ENCODE measurements around the gene TTC1. TPM values are rescaled to one million over a fixed set of nuclear protein-coding genes. Genes with fewer than 3 reads are reported as not detected.

The TTC1 gene
- total RNA-seq, 1 experiment from 2014 or later: 84.6 TPM

GRCh38 chr5:160071516-160071915, 62.6 kb downstream of the TTC1 start:
- H3K4me3 Mint-ChIP-seq (ENCODE audit: unreplicated experiment): no peak overlapping the region
- no peaks in the 10 kb centered on the region for H3K9me3 Mint-ChIP-seq (ENCODE audit: unreplicated experiment)
- H3K27ac Mint-ChIP-seq (ENCODE audit: low read depth, unreplicated experiment): no peak overlapping the region

GRCh38 chr5:160071916-160072315, 63.0 kb downstream of the TTC1 start:
- ChIA-PET CTCF (interaction anchor here (1.0 to 1.7 kb wide), 5 partner anchors 10 to 318 kb away, joined by 3 to 4 read pairs (median 3); no protein-coding TSS in a partner anchor), POLR2A (interaction anchor here (1.2 kb wide), 1 partner anchor 12 kb away, joined by 3 read pairs; no protein-coding TSS in a partner anchor)
- Mint-ChIP-seq H3K27me3 (ENCODE audit: insufficient read depth, unreplicated experiment) (no peaks in the 10 kb centered on the region), H3K36me3 (ENCODE audit: insufficient read depth, unreplicated experiment) (peaks cover 59% of the 10 kb centered on the region), H3K4me3 (ENCODE audit: unreplicated experiment) (no peak overlapping the region), H3K4me1 (ENCODE audit: insufficient read depth, unreplicated experiment) (no peaks in the 10 kb centered on the region), H3K27ac (ENCODE audit: low read depth, unreplicated experiment) (no peak overlapping the region), H3K9me3 (ENCODE audit: unreplicated experiment) (no peaks in the 10 kb centered on the region)
- no TSS peak for BruUV-seq (replicated peaks)
- DNase-seq (ENCODE audit: unreplicated experiment): no peak
- intact Hi-C loops (cut with micrococcal nuclease): no loop called here
- no peak for TF ChIP-seq CTCF (IDR thresholded peaks at IDR 0.05; ENCODE audit: unreplicated experiment)

More at GRCh38 chr5:160071516-160071915, 62.6 kb downstream of the TTC1 start:
- no peaks in the 10 kb centered on the region for H3K4me1 Mint-ChIP-seq (ENCODE audit: insufficient read depth, unreplicated experiment)
- no peak for DNase-seq (ENCODE audit: unreplicated experiment)
- intact Hi-C loops (cut with micrococcal nuclease): no loop called here
- no TSS peak for BruUV-seq (replicated peaks)
- TF ChIP-seq CTCF (IDR thresholded peaks at IDR 0.05; ENCODE audit: unreplicated experiment): no peak
- CTCF ChIA-PET: interaction anchor here (0.8 to 1.7 kb wide), 6 partner anchors 10 to 318 kb away, joined by 3 to 5 read pairs (median 3); no protein-coding TSS in a partner anchor
- POLR2A ChIA-PET: interaction anchor here (1.2 kb wide), 1 partner anchor 12 kb away, joined by 3 read pairs; no protein-coding TSS in a partner anchor
- peaks cover 62% of the 10 kb centered on the region for H3K36me3 Mint-ChIP-seq (ENCODE audit: insufficient read depth, unreplicated experiment)
- no peaks in the 10 kb centered on the region for H3K27me3 Mint-ChIP-seq (ENCODE audit: insufficient read depth, unreplicated experiment)

GRCh38 chr5:160075073-160075472, 66.1 kb downstream of the TTC1 start:
- H3K4me3 Mint-ChIP-seq (ENCODE audit: unreplicated experiment): no peak overlapping the region
- BruUV-seq (replicated peaks): no TSS peak
- peaks cover 55% of the 10 kb centered on the region for H3K36me3 Mint-ChIP-seq (ENCODE audit: insufficient read depth, unreplicated experiment)
- intact Hi-C loops (cut with micrococcal nuclease): no loop called here
- ChIA-PET POLR2A (interaction anchor here (0.9 kb wide), 1 partner anchor 27 kb away, joined by 3 read pairs; no protein-coding TSS in a partner anchor), CTCF (no interaction called here)
- H3K27ac Mint-ChIP-seq (ENCODE audit: low read depth, unreplicated experiment): no peak overlapping the region
- H3K27me3 Mint-ChIP-seq (ENCODE audit: insufficient read depth, unreplicated experiment): no peaks in the 10 kb centered on the region
- TF ChIP-seq CTCF (IDR thresholded peaks at IDR 0.05; ENCODE audit: unreplicated experiment): no peak
- DNase-seq (ENCODE audit: unreplicated experiment): no peak
- H3K9me3 Mint-ChIP-seq (ENCODE audit: unreplicated experiment): no peaks in the 10 kb centered on the region
- H3K4me1 Mint-ChIP-seq (ENCODE audit: insufficient read depth, unreplicated experiment): no peaks in the 10 kb centered on the region

GRCh38 chr5:160076997-160077396, 68.1 kb downstream of the TTC1 start:
- peaks cover 52% of the 10 kb centered on the region for H3K36me3 Mint-ChIP-seq (ENCODE audit: insufficient read depth, unreplicated experiment)
- TF ChIP-seq CTCF (IDR thresholded peaks at IDR 0.05; ENCODE audit: unreplicated experiment): no peak
- BruUV-seq (replicated peaks): no TSS peak
- no peaks in the 10 kb centered on the region for H3K4me1 Mint-ChIP-seq (ENCODE audit: insufficient read depth, unreplicated experiment)
- no peaks in the 10 kb centered on the region for H3K9me3 Mint-ChIP-seq (ENCODE audit: unreplicated experiment)
- H3K27ac Mint-ChIP-seq (ENCODE audit: low read depth, unreplicated experiment): no peak overlapping the region
- no peak overlapping the region for H3K4me3 Mint-ChIP-seq (ENCODE audit: unreplicated experiment)
- H3K27me3 Mint-ChIP-seq (ENCODE audit: insufficient read depth, unreplicated experiment): no peaks in the 10 kb centered on the region
- POLR2A ChIA-PET: interaction anchor here (0.9 to 1.2 kb wide), 2 partner anchors 13 to 29 kb away, joined by 3 to 4 read pairs; no protein-coding TSS in a partner anchor
- intact Hi-C loops (cut with micrococcal nuclease): no loop called here
- no peak for DNase-seq (ENCODE audit: unreplicated experiment)
- CTCF ChIA-PET: interaction anchor here (1.7 kb wide), 1 partner anchor 269 kb away, joined by 4 read pairs; no protein-coding TSS in a partner anchor
